HEK293T (cell line): ENCODE data around the gene SPSB1.

Experiments used
- CTCF ChIA-PET: fragments of 350-600 bp; formaldehyde crosslinking; extraction: SDS; loops from one replicate; lab custom pipeline; 2021; ENCODE audit warnings: antibody characterized with exemption, inconsistent platforms; lab: Yijun Ruan, JAX
- POLR2A ChIA-PET: fragments of 350-600 bp; formaldehyde crosslinking; extraction: SDS; loops from one replicate; lab custom pipeline; 2020; ENCODE audit warnings: antibody characterized with exemption, inconsistent platforms; lab: Yijun Ruan, JAX
- DNase-seq: peaks from one replicate; pipeline ENCODE4 v3.0.0; 2012; ENCODE audit warnings: mixed read lengths; ENCODE audit errors: extremely low spot score
- ARNT ChIP-seq: fragments of 450-650 bp; IDR thresholded peaks from 2 replicates; pipeline ENCODE4 v1.6.1; 2017; ENCODE audit warnings: mild to moderate bottlenecking
- BHLHE40 ChIP-seq: fragments of 450-650 bp; IDR thresholded peaks from 2 replicates; pipeline ENCODE4 v1.6.1; 2016; ENCODE audit warnings: mild to moderate bottlenecking, moderate library complexity, borderline replicate concordance
- CTBP1 ChIP-seq: fragments of 450-650 bp; IDR thresholded peaks from 2 replicates; pipeline ENCODE4 v1.6.1; 2016; ENCODE audit warnings: borderline replicate concordance
- ELF4 ChIP-seq: fragments of 450-650 bp; IDR thresholded peaks from 2 replicates; pipeline ENCODE4 v1.6.1; 2017; ENCODE audit warnings: antibody characterized with exemption
- FOXA1 ChIP-seq: fragments of 450-650 bp; IDR thresholded peaks from 2 replicates; pipeline ENCODE4 v1.6.1; 2016; ENCODE audit warnings: mild to moderate bottlenecking
- FOXK2 ChIP-seq: fragments of 450-650 bp; IDR thresholded peaks from 2 replicates; pipeline ENCODE4 v1.6.1; 2016; ENCODE audit warnings: mild to moderate bottlenecking
- FOXM1 ChIP-seq: fragments of 450-650 bp; IDR thresholded peaks from 2 replicates; pipeline ENCODE4 v1.6.1; 2017; ENCODE audit warnings: mild to moderate bottlenecking, borderline replicate concordance
- HDGF ChIP-seq: fragments of 450-650 bp; IDR thresholded peaks from 2 replicates; pipeline ENCODE4 v1.6.1; 2017; ENCODE audit warnings: antibody characterized with exemption, borderline replicate concordance
- L3MBTL2 ChIP-seq: fragments of 450-650 bp; conservative IDR thresholded peaks from 2 replicates; pipeline ENCODE4 v1.6.1; 2016; ENCODE audit warnings: mild to moderate bottlenecking
- LEF1 ChIP-seq: fragments of 450-650 bp; IDR thresholded peaks from 2 replicates; pipeline ENCODE4 v1.6.1; 2017; ENCODE audit warnings: mild to moderate bottlenecking, borderline replicate concordance
- NFRKB ChIP-seq: fragments of 450-650 bp; IDR thresholded peaks from 2 replicates; pipeline ENCODE4 v1.6.1; 2016; ENCODE audit warnings: mild to moderate bottlenecking, moderate library complexity
- PKNOX1 ChIP-seq: fragments of 450-650 bp; IDR thresholded peaks from 2 replicates; pipeline ENCODE4 v1.6.1; 2016
- SP1 ChIP-seq: fragments of 450-650 bp; IDR thresholded peaks from 2 replicates; pipeline ENCODE4 v1.6.1; 2017
- SUZ12 ChIP-seq: fragments of 450-650 bp; IDR thresholded peaks from 2 replicates; pipeline ENCODE4 v1.6.1; 2016; ENCODE audit warnings: mild to moderate bottlenecking
- TARDBP ChIP-seq: fragments of 450-650 bp; IDR thresholded peaks from 2 replicates; pipeline ENCODE4 v1.6.1; 2016
- ZNF384 ChIP-seq: fragments of 450-650 bp; IDR thresholded peaks from 2 replicates; pipeline ENCODE4 v1.6.1; 2016

SPSB1 gene

GRCh38 chr1:9324246-9325096 is 31.8 kb downstream of the SPSB1 start:
- ChIA-PET CTCF (no interaction called here), POLR2A (no interaction called here)
- DNase-seq, result no peak
- no peak for TF ChIP-seq L3MBTL2
- no peak for TF ChIP-seq PKNOX1
- no peak for TF ChIP-seq SP1
- TF ChIP-seq ARNT, result no peak
- TF ChIP-seq TARDBP, result no peak
- no peak for TF ChIP-seq FOXA1
- TF ChIP-seq FOXM1, result no peak
- no peak for TF ChIP-seq HDGF
- TF ChIP-seq LEF1, result no peak
- no peak for TF ChIP-seq SUZ12
- TF ChIP-seq CTBP1, result no peak
- no peak for TF ChIP-seq FOXK2
- TF ChIP-seq ELF4, result no peak
- TF ChIP-seq NFRKB, result no peak
- TF ChIP-seq ZNF384, result no peak
- no peak for TF ChIP-seq BHLHE40

GRCh38 chr1:9326596-9326995 is 33.9 kb downstream of the SPSB1 start:
- no peak for DNase-seq
- POLR2A ChIA-PET, result no interaction called here
- no peak for TF ChIP-seq FOXM1
- no peak for TF ChIP-seq L3MBTL2
- no peak for TF ChIP-seq LEF1
- TF ChIP-seq ARNT, result no peak
- TF ChIP-seq BHLHE40, result no peak
- no peak for TF ChIP-seq ELF4
- TF ChIP-seq CTBP1, result no peak
- no peak for TF ChIP-seq FOXK2
- no peak for TF ChIP-seq NFRKB
- TF ChIP-seq HDGF, result no peak
- TF ChIP-seq SUZ12, result no peak
- TF ChIP-seq FOXA1, result no peak
- CTCF ChIA-PET, result interaction anchor here (0.6 to 1.4 kb wide), 2 partner anchors 26 to 58 kb away, joined by 3 read pairs; no protein-coding TSS in a partner anchor

GRCh38 chr1:9328201-9328600 is 35.5 kb downstream of the SPSB1 start:
- POLR2A ChIA-PET, result no interaction called here
- CTCF ChIA-PET, result no interaction called here
- no peak for TF ChIP-seq SUZ12
- no peak for TF ChIP-seq HDGF
- TF ChIP-seq TARDBP, result no peak
- TF ChIP-seq BHLHE40, result no peak
- TF ChIP-seq FOXM1, result no peak
- TF ChIP-seq CTBP1, result no peak
- no peak for TF ChIP-seq PKNOX1
- TF ChIP-seq SP1, result no peak
- no peak for DNase-seq

GRCh38 chr1:9328715-9329114 is 36.0 kb downstream of the SPSB1 start:
- CTCF ChIA-PET, result no interaction called here
- no peak for TF ChIP-seq ELF4
- DNase-seq, result no peak
- POLR2A ChIA-PET, result no interaction called here

GRCh38 chr1:9331016-9331415 is 38.3 kb downstream of the SPSB1 start:
- TF ChIP-seq L3MBTL2 (no peak), SUZ12 (no peak), BHLHE40 (no peak), FOXM1 (no peak), ARNT (no peak), PKNOX1 (no peak), ZNF384 (no peak), SP1 (no peak), ELF4 (no peak), FOXA1 (no peak), CTBP1 (no peak), FOXK2 (no peak), NFRKB (no peak), LEF1 (no peak), HDGF (no peak), TARDBP (no peak)
- CTCF ChIA-PET, result no interaction called here
- no peak for DNase-seq
- POLR2A ChIA-PET, result no interaction called here

- POLR2A ChIA-PET, result no interaction called here
- TF ChIP-seq ARNT (no peak), SUZ12 (no peak), ZNF384 (no peak), L3MBTL2 (no peak), SP1 (no peak), FOXM1 (no peak), TARDBP (no peak), PKNOX1 (no peak), LEF1 (no peak), FOXK2 (no peak), HDGF (no peak), NFRKB (no peak), FOXA1 (no peak), BHLHE40 (no peak), ELF4 (no peak), CTBP1 (no peak)
- DNase-seq, result no peak
- CTCF ChIA-PET, result no interaction called here
Measured at GRCh38 chr1:9331558-9332346, 39.1 kb downstream of the SPSB1 start.
